NCI-H1105 (cell line): ENCODE measurements around the gene COPS7A.

Experiments
- DNase-seq: peaks from one replicate; lab custom pipeline; 2025; lab: John Stamatoyannopoulos, UW

Gene COPS7A

GRCh38 chr12:6751767-6752166, 27.9 kb downstream of the COPS7A start:
- no peak for DNase-seq

DNA sequence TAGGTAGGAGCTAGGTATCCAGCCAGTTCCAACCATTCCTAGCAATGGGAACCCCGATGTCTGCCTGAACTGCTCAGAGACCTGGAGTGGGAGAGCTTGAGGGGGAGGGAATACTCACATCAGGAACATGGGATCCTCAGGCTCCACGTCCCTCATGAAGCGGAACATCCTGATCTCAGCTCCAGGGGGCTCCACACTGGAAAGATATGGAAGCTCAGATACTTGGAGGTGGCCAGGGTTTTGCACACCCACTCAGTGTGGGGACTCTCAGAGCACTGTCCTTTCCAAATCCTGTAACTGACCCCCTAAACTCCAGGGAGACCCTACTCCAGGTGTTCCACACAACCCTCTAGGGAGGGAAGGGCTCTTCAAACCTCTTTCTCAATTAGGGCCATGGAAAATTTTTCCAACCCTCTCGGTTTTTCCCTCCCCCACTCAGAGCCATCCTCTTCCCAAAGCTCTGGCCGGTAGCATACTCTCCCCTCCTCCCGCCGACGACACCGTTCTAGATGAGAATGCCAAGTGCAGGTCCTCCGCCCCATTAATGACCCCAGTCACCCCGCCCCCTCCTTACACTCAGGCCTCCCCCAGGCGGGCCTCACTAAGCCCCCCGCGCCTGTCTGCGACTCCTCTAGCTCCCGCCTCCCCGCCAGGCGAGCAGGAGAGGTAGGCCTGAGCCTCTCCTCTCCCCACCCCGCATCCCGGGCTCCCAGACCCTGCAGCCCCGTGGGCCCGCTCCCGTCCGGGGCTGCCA, 28.5 kb downstream of the COPS7A start:
- DNase-seq: peak; percentile 62

GRCh38 chr12:6752921-6753771, 29.3 kb downstream of the COPS7A start, which contains the start of gene MLF2:
TSS of gene MLF2 (minus strand) at chr12:6753141. CDS start at chr12:6752334, 807 bp downstream.
- DNase-seq: peak; percentile 96

DNA sequence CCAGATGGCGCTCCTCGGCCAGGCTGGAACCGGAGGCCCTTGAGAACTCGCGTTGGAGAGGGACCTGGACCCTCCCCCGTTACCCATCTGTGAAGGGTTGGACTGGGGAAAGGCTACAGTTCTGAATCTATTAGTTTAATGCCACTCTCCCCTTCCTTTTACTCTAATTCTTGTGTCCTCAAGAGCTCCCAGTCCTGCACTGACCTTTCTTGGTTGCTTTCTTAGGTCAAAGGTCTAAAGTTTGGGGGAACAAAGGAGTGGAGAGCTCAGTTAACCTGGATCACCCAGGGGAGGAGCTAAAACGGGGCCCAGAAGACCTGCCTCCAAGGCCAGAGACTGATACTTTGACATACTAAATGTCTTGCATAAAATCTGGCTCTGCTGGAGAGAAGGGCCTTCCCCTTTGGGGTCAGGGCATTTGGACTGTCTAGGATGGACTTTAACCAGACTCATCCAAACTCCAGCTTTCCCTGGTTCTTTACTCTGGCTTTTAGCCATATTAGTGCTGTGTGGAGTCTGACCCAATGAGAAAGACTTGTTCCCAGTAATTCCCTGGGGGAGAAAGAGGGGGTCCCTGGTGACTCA, 30.0 kb downstream of the COPS7A start:
- DNase-seq: no peak

GRCh38 chr12:6754411-6754810, 30.6 kb downstream of the COPS7A start:
- no peak for DNase-seq

DNA sequence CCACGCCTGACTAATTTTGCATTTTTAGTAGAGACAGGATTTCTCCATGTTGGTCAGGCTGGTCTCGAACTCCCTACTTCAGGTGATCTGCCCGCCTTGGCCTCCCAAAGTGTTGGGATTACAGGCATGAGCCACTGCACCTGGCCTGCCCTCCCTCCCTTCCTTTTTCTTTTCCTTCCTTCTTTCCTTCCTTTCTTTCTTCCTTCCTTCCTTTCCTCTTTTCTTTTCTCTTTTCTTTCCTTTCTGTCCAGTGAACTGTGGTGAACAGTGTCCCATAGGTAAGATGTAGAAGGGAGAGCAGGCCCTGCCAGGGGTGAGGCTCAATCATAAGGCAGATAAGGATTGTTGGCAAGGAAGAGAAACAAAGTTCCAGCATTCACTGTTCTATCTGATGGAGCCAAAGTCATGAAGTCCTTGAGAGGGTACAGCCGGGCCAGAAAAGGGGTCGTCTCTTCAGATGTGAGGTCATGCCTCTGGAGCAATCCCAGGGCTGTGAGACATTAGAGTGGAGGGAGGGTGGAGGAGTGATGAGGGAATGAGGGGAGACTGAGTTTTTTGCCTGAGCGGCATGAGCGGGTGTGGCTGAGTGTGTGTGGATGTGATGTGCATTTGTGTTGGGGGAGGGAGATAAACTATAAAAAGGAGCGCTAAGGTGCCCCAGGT, 33.3 kb downstream of the COPS7A start:
- no peak for DNase-seq

- DNase-seq: no peak
Observed at GRCh38 chr12:6758506-6759095, 34.8 kb downstream of the COPS7A start.

- no peak for DNase-seq
Observed at GRCh38 chr12:6759741-6760140, 35.9 kb downstream of the COPS7A start.

DNA sequence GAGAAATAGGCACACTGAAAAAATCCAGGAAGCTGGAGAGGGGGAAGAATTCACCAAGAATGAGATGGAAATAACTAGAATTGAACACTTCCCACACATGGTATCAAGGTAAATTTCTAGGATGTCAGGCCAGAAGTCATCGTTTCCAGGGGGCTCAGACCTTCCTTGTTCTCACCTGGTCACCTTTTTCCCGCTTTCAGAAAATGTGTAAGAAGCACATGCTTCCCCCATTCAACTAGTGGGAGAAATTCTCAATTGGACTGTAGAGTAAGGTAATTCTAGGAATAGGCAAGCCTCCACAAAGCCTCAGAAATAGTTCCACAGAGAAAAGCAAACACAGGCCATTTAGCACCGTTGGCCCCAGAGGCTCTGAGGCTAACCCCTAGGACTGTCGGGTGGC, 39.5 kb downstream of the COPS7A start:
- no peak for DNase-seq

DNA sequence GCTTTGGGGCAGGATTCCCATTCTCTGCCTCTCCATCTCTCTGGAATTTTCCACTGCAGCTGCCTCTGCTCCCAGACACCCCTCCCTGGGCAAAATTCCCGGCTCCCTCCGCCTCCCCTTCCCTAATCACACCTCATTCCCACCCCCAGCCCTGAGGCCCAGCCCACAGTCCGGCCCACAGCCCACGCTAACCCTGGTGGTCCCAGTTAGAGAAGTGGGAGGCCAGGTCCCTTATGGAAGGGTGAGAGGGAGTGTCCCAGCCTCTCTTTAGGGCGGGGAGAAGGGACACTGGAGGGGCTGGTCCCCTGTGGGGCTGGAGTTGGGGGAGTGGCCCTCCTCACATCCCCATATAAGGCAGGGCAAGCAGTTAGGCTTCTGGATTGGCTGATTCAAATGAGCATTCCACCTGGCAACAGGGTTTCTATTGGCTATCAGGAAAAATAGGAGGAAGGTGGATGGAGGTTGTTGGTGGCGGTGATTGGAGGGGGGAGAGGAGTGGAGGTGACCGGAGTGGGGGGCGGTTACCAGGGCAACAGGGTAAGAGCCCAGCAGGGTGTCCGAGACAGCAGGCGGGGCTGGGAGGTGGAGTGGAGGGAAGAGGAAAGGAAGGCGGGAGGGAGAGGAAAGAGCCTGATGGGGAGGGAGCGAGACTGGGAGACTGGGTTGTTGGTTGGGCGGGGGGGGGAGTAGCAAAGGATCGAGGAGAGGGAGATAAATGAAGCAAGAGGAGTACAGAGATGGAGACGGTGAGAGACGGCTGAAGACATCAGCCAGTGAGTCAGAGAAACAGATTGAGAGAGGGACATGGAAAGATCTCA, 40.4 kb downstream of the COPS7A start:
- DNase-seq: peak; percentile 100

DNA sequence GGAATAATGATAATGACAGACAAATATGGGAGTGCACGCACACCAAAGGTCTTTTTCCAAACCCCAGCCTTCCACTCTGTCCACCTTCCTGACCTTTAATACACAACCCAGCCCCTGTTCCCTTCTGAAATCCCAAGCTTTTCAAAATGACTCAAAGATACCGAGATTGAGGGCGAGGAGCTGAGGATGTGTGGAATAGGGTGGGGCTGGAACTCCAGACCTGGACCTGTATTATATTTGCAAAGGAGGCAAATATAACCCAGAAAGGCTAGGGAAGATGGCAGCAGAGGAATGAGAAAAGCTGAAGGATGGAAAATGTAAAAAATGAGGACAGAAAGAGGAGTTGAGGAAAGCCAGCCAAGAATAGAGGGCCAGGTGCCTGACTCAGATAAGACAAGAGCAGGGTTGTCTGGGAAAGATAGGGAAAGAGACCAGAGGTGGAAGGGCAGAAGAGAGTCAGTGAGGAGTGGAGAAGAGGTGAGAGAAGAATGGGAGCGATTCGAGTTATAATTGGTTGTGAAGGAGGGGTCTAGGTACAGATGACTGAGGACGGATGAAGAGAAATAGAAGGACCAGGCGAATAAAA, 41.3 kb downstream of the COPS7A start:
- DNase-seq: peak; percentile 73

DNA sequence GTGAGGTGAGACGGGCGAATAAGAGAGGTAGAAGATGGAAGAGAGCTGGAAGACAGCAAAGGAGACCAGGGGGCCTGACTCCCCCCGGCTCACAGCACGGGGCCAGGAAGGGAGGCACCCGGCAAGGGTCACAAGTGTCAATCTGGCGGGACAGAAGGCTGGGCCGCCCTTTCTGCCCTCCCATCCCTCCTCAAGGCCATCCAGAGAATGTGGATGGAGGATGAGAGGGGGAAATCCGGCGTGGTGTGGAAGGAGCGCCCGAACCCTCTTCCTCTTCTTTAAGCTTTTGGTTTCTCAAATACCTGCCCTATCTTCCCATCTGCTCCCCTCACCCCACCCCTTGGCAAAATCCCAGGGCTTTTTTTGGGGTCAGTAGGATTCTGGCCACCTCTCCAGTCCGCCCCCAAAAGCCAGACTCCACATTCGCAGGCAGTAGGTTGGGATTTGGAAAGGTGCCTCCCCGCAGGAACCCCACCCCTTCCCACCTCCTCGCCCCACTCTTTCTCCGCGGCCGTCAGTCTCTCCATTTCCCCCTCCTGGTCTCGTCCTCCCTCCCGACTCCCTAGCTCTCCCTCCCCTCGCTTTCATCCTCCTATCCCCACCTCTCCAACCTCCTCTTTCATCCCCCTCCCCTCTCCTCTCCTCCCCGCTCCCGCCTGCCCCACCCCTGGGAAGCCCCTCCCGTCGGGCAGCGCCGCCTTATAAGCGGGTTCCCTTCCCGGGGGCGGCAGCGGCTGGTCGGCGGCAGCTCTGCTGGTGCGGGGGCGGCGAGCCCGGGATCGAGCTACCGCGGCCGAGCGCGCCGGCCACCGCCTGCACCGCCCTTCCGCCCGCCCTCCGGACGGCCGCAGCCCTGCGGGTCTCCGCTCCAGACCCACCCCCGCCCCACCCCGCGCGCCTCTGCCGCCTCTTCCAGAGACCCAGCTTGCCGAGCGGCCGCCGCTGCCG, 42.1 kb downstream of the COPS7A start, which contains the start of gene PTMS:
TSS of gene PTMS (plus strand) at position 730 of the 948 bp plus-strand sequence. CDS start 343 bp downstream, outside the sequence.
- DNase-seq: peak; percentile 97

- DNase-seq: peak; percentile 72
Observed at GRCh38 chr12:6766651-6767349, 43.0 kb downstream of the COPS7A start.

DNA sequence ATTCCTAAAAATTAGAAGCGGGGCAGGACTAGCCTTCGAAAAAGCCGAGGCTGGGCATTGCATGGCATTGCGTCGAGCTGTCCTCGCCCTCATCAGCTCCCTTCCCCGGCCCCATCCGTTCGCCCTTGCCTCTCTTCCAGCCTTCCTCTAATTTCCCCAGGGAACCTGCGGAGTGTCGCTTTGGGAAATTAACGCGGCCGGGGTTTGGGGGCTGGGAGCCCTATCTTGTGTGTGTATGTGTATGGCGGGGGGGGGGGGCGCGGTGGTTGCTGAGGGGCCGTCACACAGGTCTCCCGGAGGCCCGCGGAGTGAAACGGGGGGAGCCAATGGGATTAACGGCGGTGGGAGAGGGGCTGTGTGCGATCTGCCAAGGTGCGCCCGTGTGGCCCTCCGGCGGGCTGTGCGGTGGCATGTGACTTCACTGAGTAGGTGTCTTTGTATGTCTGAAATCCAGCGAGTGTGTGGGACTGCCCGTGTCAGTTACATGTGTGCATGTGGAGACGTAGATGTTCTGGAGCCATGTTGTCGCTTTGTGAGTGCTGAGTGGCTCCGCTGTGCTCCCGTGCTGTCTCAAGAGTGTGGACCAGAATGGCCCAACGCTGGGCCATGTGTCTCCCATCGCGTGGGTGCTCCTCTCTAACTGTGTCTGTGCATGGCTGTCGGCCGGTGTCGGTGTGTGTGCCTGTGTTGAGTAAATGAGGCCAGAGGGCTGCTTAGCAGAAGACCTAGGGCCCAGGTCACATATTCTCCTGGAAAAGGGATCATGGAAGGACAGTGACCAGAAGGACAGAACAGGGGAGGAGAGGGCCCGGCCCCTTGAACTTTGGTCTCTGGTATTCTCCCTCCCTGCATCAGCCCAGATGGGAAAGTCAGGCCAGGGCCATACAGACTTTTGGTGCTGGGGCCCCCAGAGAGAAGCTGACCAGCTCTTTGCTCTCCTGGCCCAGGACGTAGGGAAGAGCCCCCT, 43.8 kb downstream of the COPS7A start:
- no peak for DNase-seq

GRCh38 chr12:6768437-6768914, 44.6 kb downstream of the COPS7A start:
- no peak for DNase-seq

- no peak for DNase-seq
Observed at GRCh38 chr12:6768990-6769389, 45.1 kb downstream of the COPS7A start.

DNA sequence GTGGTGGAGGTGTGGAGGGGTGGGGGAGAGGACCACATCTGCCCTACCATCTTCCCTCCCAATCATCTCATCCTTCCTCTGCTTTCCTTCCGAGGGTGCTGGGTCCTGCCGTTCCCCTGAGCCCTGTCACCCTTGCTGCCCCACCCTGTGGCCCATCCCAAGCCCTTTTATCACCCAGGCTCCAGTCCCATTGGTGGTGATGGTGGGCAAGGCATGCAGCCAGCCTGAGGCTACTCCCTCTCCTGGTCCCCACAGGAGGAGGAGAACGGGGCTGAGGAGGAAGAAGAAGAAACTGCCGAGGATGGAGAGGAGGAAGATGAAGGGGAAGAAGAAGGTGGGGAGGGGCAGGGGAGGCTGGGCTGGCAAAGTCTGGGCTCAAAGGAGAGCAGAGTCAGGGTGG, 45.8 kb downstream of the COPS7A start:
- DNase-seq: no peak
